Effector memory CD4-positive, alpha-beta T cell (primary cell): Measurements from ENCODE around the gene CD300A.
"Not testable (repeated sequence)": the region's sequence is repeated elsewhere in the genome, so short reads cannot be mapped to it uniquely, and the experiment has no call there.

Experiments used
- DNase-seq, 3 donors: peaks; one replicate each; pipeline ENCODE4 v3.0.0-alpha.2; 2020
- H3K27ac ChIP-seq: 2 replicates; pipeline ENCODE4 v1.7.0; 2013; ENCODE audit warnings: mild to moderate bottlenecking, low read length, moderate library complexity; ENCODE audit not compliant: insufficient read depth, poor library complexity, severe bottlenecking
- H3K27me3 ChIP-seq: replicated peaks from 2 replicates; pipeline ENCODE4 v1.7.0; 2013; ENCODE audit warnings: mild to moderate bottlenecking, low read length; ENCODE audit not compliant: insufficient read depth, control insufficient read depth, poor library complexity, severe bottlenecking
- H3K36me3 ChIP-seq: 2 replicates; pipeline ENCODE4 v1.7.0; 2013; ENCODE audit warnings: mild to moderate bottlenecking, low read length, moderate library complexity; ENCODE audit not compliant: control insufficient read depth, insufficient read depth
- H3K4me1 ChIP-seq: 2 replicates; pipeline ENCODE4 v1.7.0; 2013; ENCODE audit warnings: low read length, mild to moderate bottlenecking; ENCODE audit not compliant: control insufficient read depth, insufficient read depth, poor library complexity, severe bottlenecking
- H3K4me3 ChIP-seq: 2 replicates; pipeline ENCODE4 v1.7.0; 2013; ENCODE audit warnings: low read length, low read depth, mild to moderate bottlenecking; ENCODE audit not compliant: insufficient read depth, poor library complexity, severe bottlenecking
- H3K9me3 ChIP-seq: 2 replicates; pipeline ENCODE4 v1.7.0; 2013; ENCODE audit warnings: mild to moderate bottlenecking, low read length, moderate library complexity; ENCODE audit not compliant: control insufficient read depth

CD300A gene

DNA sequence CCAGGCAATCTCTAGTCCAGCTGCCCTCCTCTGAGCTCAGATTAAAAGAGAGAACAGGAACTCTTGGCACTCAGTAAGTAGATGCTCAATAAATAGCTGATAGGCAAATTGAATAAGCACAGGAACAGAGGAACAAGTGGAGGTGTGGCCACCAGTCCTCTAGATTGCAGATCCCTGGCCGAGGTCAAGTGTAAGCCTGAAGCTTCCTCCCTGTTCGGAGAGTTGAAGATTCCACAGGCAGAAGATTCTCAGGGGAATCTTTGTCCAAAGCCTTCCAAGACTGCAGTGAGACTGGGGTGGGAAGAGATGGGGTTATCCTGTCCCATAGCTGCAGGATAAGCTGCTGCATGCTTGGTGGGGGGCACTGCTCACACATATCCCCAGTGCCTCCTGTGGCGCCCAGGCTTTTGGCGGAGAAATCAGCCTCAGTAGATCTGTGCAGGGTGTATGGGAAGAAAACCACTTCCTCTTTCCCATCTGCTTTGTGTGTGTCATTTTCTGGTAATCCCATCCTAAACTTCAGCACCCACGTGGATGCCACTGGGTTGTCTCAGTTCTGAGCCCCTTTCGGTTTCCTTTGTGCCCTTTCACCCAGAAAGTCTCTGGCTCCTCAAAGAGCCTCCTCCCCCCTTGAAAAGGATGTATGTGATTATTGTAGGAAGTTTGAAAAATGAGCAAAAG is 12.1 kb downstream of the CD300A start:
- Histone ChIP-seq H3K9me3 (peaks cover 7% of the 10 kb centered on the region), H3K27ac (no peak overlapping the region), H3K4me1 (peaks cover 37% of the 10 kb centered on the region), H3K36me3 (peaks cover 8% of the 10 kb centered on the region), H3K4me3 (peak overlapping the region; percentile 12), H3K27me3 (no peaks in the 10 kb centered on the region)
- DNase-seq, result peak in 1 of 3 donors; percentile 19

DNA sequence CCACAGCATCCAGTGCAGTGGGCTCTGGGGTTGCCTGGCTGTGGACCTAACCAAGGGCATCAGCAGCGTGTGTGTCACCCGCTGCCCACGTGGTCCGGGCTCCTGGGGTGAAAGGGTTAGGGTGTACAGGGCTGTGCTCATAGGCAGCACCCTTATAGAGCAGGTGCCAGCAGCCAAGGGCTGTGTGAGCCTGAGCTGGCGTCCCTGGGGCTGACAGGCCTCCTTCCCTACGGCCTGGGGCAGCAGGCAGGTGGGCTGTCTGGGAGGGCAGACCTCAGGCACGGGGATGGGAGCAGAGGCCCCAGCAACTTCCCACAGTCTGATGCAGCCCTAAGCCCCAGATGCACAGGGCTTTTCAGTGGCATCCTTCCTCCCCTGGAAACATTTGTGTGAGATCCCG is 13.9 kb downstream of the CD300A start:
- Histone ChIP-seq H3K4me1 (peaks cover 26% of the 10 kb centered on the region), H3K27ac (no peak overlapping the region), H3K4me3 (no peak overlapping the region), H3K36me3 (peaks cover 8% of the 10 kb centered on the region), H3K9me3 (peaks cover 7% of the 10 kb centered on the region), H3K27me3 (no peaks in the 10 kb centered on the region)
- DNase-seq, result no peak

DNA sequence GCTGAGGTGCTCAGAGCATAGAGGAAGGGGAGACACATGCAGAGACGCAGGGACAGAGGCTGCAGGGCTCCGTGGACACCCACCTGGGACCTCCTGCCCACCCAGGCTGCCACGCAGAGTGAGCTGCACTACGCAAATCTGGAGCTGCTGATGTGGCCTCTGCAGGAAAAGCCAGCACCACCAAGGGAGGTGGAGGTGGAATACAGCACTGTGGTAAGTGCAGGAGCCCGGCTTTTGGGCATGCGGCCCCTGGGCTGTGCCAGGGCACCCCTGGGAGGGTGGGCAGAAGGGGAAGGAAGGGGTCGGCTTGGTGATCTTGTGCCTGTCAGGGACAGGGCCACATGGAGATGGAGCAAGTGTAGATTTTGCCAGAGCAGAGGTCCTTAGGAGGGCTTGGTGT is 15.2 kb downstream of the CD300A start:
- DNase-seq, result no peak
- Histone ChIP-seq H3K4me3 (no peak overlapping the region), H3K36me3 (no peaks in the 10 kb centered on the region), H3K4me1 (peaks cover 26% of the 10 kb centered on the region), H3K27ac (no peak overlapping the region), H3K27me3 (no peaks in the 10 kb centered on the region), H3K9me3 (no peaks in the 10 kb centered on the region)

DNA sequence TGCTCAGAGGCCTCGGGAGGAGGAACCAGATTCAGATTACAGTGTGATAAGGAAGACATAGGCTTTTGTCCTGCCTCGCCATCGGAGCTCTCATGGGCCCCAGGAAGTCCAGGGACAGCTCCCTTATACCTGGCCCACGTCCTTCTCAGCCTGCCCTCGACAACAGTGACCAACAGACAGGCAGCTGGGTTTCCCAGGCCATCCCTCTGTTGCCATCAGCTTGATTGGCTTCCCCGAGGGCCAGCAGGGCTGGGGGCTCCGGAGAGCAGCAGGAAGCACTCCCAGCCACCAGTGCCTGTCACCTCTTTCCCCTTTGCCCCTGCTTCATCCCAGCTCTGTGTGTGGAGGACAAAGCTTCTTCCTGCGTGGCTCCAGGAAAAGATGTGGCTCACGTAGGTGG is 17.6 kb downstream of the CD300A start:
- H3K27ac ChIP-seq, result no peak overlapping the region
- DNase-seq, result no peak
- H3K9me3 ChIP-seq, result no peaks in the 10 kb centered on the region
- no peak overlapping the region for H3K4me3 ChIP-seq
- H3K27me3 ChIP-seq, result no peaks in the 10 kb centered on the region
- H3K36me3 ChIP-seq, result no peaks in the 10 kb centered on the region
- peaks cover 8% of the 10 kb centered on the region for H3K4me1 ChIP-seq

DNA sequence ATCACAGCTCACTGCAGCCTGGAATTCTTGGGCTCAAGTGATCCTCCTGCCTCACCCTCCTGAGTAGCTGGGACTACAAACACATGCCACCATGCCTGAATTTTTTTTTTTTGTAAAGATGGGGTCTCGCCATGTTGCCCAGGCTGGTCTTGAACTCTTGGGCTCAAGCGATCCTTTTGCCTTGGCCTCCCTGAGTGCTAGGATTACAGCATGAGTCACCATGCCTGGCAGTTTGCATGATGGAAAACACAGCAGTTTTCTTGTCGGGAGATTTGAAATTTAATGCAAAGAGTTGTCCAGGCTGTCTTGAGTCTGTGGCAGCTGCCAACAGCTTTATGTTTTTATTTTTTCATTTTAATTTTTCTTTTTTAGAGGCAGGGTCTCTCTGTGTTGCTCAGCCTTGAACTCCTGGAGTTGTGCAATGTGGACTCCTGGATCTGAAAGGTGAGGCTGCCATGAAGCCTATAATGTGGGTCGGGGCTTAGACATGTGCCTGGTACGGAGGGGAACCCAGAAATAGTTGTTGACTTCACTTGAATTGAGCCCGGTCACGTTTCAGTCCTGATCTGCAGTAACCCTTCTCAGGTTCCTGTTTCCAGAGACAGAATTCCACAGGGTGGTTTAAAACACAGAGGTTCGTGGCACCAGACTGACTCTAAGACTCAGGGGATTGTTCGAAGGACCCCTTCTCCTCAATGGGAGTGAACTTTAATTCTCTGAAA is 18.7 kb downstream of the CD300A start:
- no peak for DNase-seq

DNA sequence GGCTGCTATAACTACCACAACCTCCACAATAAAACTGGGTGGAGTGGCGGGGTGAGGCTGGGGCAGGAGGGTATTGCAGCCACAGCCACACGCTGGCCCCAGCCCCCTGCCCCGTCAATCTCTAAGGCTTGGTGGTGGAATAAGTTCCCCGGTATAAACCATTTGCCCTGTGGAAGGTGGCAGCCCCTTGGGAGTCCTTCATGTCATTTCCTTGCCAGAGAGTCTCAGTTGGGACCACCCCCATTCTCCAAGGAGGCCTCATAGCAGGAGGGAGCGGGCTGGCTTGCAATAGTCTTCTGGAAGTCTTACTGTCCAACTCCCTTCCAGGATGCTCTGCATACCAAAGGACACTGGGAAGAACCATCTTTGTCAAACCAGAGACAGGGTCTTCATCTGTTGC is 19.4 kb downstream of the CD300A start:
- H3K4me3 ChIP-seq, result no peak overlapping the region
- DNase-seq, result no peak
- H3K9me3 ChIP-seq, result no peaks in the 10 kb centered on the region
- no peaks in the 10 kb centered on the region for H3K4me1 ChIP-seq
- H3K27me3 ChIP-seq, result no peaks in the 10 kb centered on the region
- no peaks in the 10 kb centered on the region for H3K36me3 ChIP-seq
- H3K27ac ChIP-seq, result no peak overlapping the region

More for the DNA sequence above, 18.7 kb downstream of the CD300A start:
- Histone ChIP-seq H3K36me3 (no peaks in the 10 kb centered on the region), H3K27ac (no peak overlapping the region), H3K4me1 (no peaks in the 10 kb centered on the region), H3K9me3 (no peaks in the 10 kb centered on the region), H3K4me3 (no peak overlapping the region), H3K27me3 (no peaks in the 10 kb centered on the region)

DNA sequence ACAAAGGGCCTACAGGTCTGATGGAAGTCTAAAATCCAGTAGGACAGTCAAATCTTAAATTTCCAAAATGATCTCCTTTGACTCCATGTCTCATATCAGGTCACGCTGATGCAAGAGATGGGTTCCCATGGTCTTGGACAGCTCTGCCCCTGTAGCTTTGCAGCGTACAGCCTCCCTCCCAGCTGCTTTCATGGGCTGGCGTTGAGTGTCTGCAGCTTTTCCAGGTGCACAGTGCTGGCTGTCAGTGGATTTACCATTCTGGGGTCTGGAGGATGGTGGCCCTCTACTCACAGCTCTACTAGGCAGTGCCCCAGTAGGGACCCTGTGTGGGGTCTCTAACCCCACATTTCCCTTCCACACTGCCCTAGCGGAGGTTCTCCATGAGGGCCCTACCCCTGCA is 21.8 kb downstream of the CD300A start:
- H3K9me3 ChIP-seq, H3K36me3 ChIP-seq: not testable (repeated sequence)

DNA sequence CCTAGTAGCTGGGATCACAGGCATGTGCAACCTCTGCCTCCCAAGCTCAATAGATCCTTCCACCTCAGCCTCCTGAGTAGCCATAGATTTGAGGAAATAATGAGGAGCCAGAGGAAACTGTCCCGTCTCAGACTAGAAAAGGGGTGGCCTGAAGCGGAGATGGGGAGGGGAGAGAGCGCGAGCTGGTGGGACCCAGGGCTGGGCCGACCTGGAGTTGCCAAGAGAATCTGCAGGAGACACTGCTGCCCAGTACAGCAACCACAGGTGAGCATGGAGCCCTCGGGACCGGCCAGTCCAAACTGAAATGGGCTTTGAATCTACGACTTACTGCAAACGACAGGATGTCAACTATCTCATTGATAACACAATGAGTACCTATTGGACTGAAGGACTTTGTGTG is 24.3 kb downstream of the CD300A start:
- no peaks in the 10 kb centered on the region for H3K9me3 ChIP-seq
- DNase-seq, result no peak
- no peaks in the 10 kb centered on the region for H3K4me1 ChIP-seq
- H3K36me3 ChIP-seq, result no peaks in the 10 kb centered on the region
- no peak overlapping the region for H3K27ac ChIP-seq
- no peaks in the 10 kb centered on the region for H3K27me3 ChIP-seq
- no peak overlapping the region for H3K4me3 ChIP-seq

More for the DNA sequence above, 21.8 kb downstream of the CD300A start:
- not testable (repeated sequence) for H3K4me1 ChIP-seq, H3K27me3 ChIP-seq, H3K27ac ChIP-seq, H3K4me3 ChIP-seq, DNase-seq

DNA sequence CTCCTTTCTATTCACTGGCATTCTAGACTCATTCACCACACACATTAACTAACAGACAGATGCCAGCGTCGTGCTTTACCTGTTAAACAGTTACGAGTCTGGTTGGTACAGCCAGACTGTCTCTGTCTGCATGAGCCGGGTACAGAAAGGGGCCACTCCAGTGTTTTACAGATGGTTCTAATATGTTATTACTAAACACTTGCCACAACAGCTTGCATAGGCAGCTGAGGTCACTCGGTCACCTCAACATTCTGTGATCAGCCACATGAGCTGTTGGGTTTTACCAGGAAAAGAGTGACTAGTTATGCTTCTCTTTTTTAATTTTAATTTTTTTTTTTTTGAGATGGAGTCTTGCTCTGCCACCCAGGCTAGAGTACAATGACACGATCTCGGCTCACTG is 25.2 kb downstream of the CD300A start:
- Histone ChIP-seq H3K4me1 (no peaks in the 10 kb centered on the region), H3K27me3 (no peaks in the 10 kb centered on the region), H3K36me3 (no peaks in the 10 kb centered on the region), H3K4me3 (no peak overlapping the region), H3K9me3 (no peaks in the 10 kb centered on the region), H3K27ac (no peak overlapping the region)
- no peak for DNase-seq

DNA sequence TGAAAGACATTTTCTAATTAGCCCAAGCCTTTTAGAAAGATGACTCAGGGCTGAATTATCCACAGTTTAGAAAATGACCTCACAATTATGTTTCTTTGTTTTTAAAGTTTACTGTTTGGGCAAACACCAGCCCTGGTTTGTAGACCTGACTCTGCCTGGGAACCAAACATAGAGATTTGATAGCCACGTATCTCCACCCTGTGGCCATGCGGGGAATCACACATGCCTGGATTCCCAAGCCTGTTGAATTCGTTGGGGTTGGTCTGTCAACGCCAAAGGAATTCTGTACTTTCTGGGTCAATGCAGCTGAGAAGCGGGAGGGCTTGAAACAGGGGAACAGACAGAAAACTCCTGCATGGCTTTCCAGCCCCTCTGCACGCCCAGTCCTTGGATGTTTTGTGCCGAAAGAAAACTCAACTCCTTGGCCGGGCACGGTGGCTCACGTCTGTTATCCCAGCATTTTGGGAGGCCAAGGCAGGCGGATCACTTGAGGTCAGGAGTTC is 26.9 kb downstream of the CD300A start:
- Histone ChIP-seq H3K27me3 (no peaks in the 10 kb centered on the region), H3K4me3 (no peak overlapping the region), H3K9me3 (no peaks in the 10 kb centered on the region), H3K4me1 (no peaks in the 10 kb centered on the region), H3K27ac (no peak overlapping the region), H3K36me3 (no peaks in the 10 kb centered on the region)
- peak; percentile 37 to 51 (median 41) for DNase-seq
